HCT116 (cell line): ENCODE data around the gene KRT82. TPM values are rescaled to one million over a fixed set of nuclear protein-coding genes. Genes with fewer than 3 reads are reported as not detected.

Source experiments
- ATAC-seq: fragments of 200-7000 bp; cut with Tn5 transposase; 2 replicates; pipeline ENCODE4 v1.9.1; 2020; ENCODE audit warnings: mild to moderate bottlenecking, moderate library complexity
- BruUV-seq: library from RNA; stranded (reverse); fragments of 400-500 nt; replicated peaks from 2 replicates; lab custom pipeline; 2021; lab: Mats Ljungman, UMichigan
- CTCF ChIA-PET: fragments of 300-600 bp; sonication (Branson Sonifier 250); formaldehyde crosslinking; loops from one replicate; lab custom pipeline; 2021; ENCODE audit warnings: antibody characterized with exemption; lab: Charles Lee
- POLR2A ChIA-PET: fragments of 300-600, 350-600 bp; sonication (Branson Sonifier 250); formaldehyde crosslinking; loops from one replicate; lab custom pipeline; 2021; ENCODE audit warnings: antibody characterized with exemption; lab: Charles Lee
- RAD21 ChIA-PET, 2 experiments: fragments of 300-600 bp; sonication (Branson Sonifier 250); formaldehyde crosslinking; loops; one replicate each; lab custom pipeline; 2023; ENCODE audit warnings: low total read pairs in 2 of 2; ENCODE audit not compliant: uncharacterized antibody in 2 of 2, unreplicated experiment in 2 of 2, low non-redundant PET in 1 of 2; lab: Charles Lee
- DNase-seq: peaks from one replicate; pipeline ENCODE4 v3.0.0-alpha.2; 2010; ENCODE audit warnings: low read depth, low spot score
- H2AFZ ChIP-seq: fragments of 200-600 bp; shearing (Covaris generic), sonication (generic); 2 replicates; pipeline ENCODE4 v1.6.1; 2017; ENCODE audit warnings: low read depth, mixed run types, mixed read lengths, antibody characterized with exemption, low read length; ENCODE audit not compliant: poor library complexity, severe bottlenecking
- H3K27ac ChIP-seq: 2 replicates; pipeline ENCODE4 v1.5.1; 2012; ENCODE audit warnings: low read depth, low read length
- H3K27me3 ChIP-seq: fragments of 200-600 bp; sonication (generic); 2 replicates; pipeline ENCODE4 v1.6.1; 2016; ENCODE audit warnings: mixed run types, low read length, mixed read lengths; ENCODE audit not compliant: insufficient read depth
- H3K36me3 ChIP-seq, 2 experiments: fragments of 200-500 bp in 1 of 2; fragments of 200-600 bp in 1 of 2; sonication (Bioruptor generic) in 1 of 2; sonication (generic) in 1 of 2; 2 replicates each; pipeline versions ENCODE4 v1.5.1 to v1.6.1; 2014 to 2016; ENCODE audit warnings: low read length in 2 of 2, inconsistent platforms in 1 of 2, mixed read lengths in 1 of 2, mixed run types in 1 of 2; ENCODE audit not compliant: insufficient read depth in 2 of 2, control insufficient read depth in 1 of 2
- H3K4me1 ChIP-seq, 2 experiments: fragments of 200-600 bp in 1 of 2; sonication (generic) in 1 of 2; 2 replicates each; pipeline versions ENCODE4 v1.5.1 to v1.6.1; 2012 to 2017; ENCODE audit warnings: low read length in 2 of 2, inconsistent platforms in 1 of 2, mild to moderate bottlenecking in 1 of 2, mixed read lengths in 1 of 2, mixed run types in 1 of 2, moderate library complexity in 1 of 2; ENCODE audit not compliant: insufficient read depth in 2 of 2, control insufficient read depth in 1 of 2
- H3K4me2 ChIP-seq: fragments of 200-600 bp; sonication (generic); 2 replicates; pipeline ENCODE4 v1.6.1; 2017; ENCODE audit warnings: mixed run types, low read length, mixed read lengths
- H3K4me3 ChIP-seq, 2 experiments: fragments of 200-600 bp in 1 of 2; sonication (generic) in 1 of 2; replicated peaks in 1 of 2; 2 replicates each; pipeline ENCODE4 v1.5.1; 2011 to 2016; ENCODE audit warnings: low read length in 2 of 2, control low read depth in 1 of 2, low read depth in 1 of 2, mild to moderate bottlenecking in 1 of 2, mixed read lengths in 1 of 2, mixed run types in 1 of 2
- H3K79me2 ChIP-seq: fragments of 200-600 bp; sonication (generic); 2 replicates; pipeline ENCODE4 v1.6.1; 2017; ENCODE audit warnings: mild to moderate bottlenecking, mixed run types, low read length, moderate library complexity, mixed read lengths; ENCODE audit not compliant: insufficient read depth
- H3K9ac ChIP-seq: fragments of 200-600 bp; sonication (generic); 2 replicates; pipeline ENCODE4 v1.6.1; 2016; ENCODE audit warnings: low read length, mixed read lengths
- H3K9me2 ChIP-seq: fragments of 200-600 bp; sonication (generic), shearing (Covaris generic); 2 replicates; pipeline ENCODE4 v1.6.1; 2017; ENCODE audit warnings: mixed run types, mild to moderate bottlenecking, moderate library complexity; ENCODE audit not compliant: insufficient read depth
- H3K9me3 ChIP-seq, 2 experiments: fragments of 200-500 bp in 1 of 2; fragments of 200-600 bp in 1 of 2; sonication (Bioruptor generic) in 1 of 2; sonication (generic) in 1 of 2; 2 replicates each; pipeline ENCODE4 v1.6.1; 2014 to 2017; ENCODE audit warnings: low read length in 2 of 2, mixed read lengths in 2 of 2, inconsistent platforms in 1 of 2, low read depth in 1 of 2, mild to moderate bottlenecking in 1 of 2, mixed run types in 1 of 2, moderate library complexity in 1 of 2; ENCODE audit not compliant: control insufficient read depth in 1 of 2, insufficient read depth in 1 of 2
- H4K20me1 ChIP-seq: fragments of 200-600 bp; sonication (generic), shearing (Covaris generic); 2 replicates; pipeline ENCODE4 v1.6.1; 2017; ENCODE audit warnings: mixed run types, mild to moderate bottlenecking, moderate library complexity; ENCODE audit not compliant: insufficient read depth
- FOSL1 ChIP-seq: IDR thresholded peaks from 2 replicates; pipeline ENCODE4 v1.6.1; 2012; ENCODE audit warnings: low read depth
- MAX ChIP-seq: IDR thresholded peaks from 2 replicates; pipeline ENCODE4 v1.6.1; 2012
- RAD21 ChIP-seq: IDR thresholded peaks from 2 replicates; pipeline ENCODE4 v1.6.1; 2012; ENCODE audit warnings: low read depth, mild to moderate bottlenecking
- REST ChIP-seq: IDR thresholded peaks from 2 replicates; pipeline ENCODE4 v1.6.1; 2012; ENCODE audit warnings: low read depth
- SIN3A ChIP-seq: IDR thresholded peaks from 2 replicates; pipeline ENCODE4 v1.6.1; 2012; ENCODE audit warnings: low read depth
- SP1 ChIP-seq: IDR thresholded peaks from 2 replicates; pipeline ENCODE4 v1.6.1; 2012; ENCODE audit warnings: low read depth
- intact Hi-C: fragments of 100-400 bp; cut with micrococcal nuclease; formaldehyde crosslinking; loops from 2 replicates; pipeline ENCODE4 v1.10.0; 2022
- total RNA-seq: library from RNA; stranded (reverse); gene quantifications from one replicate; pipeline ENCODE4 v1.2.1, GENCODE V29; 2021; ENCODE audit not compliant: unreplicated experiment
- TF ChIP-seq, protein P1 (sequence below): IDR thresholded peaks from 2 replicates; pipeline ENCODE4 v1.6.1; 2011; ENCODE audit warnings: mild to moderate bottlenecking, low read length, moderate library complexity; ENCODE audit not compliant: insufficient replicate concordance; ENCODE audit errors: extremely low read depth
- TF ChIP-seq, protein P2 (sequence below): IDR thresholded peaks from 2 replicates; pipeline ENCODE4 v1.6.1; 2012
- TF ChIP-seq, protein P3 (sequence below), 3 experiments: fragments of 200-600 bp in 1 of 3; sonication (generic) in 1 of 3; IDR thresholded peaks in 2 of 3; conservative IDR thresholded peaks in 1 of 3; 2 replicates each; pipeline ENCODE4 v1.5.1; 2012 to 2017; ENCODE audit warnings: low read depth in 2 of 3, low read length in 2 of 3, antibody characterized with exemption in 1 of 3, borderline replicate concordance in 1 of 3, control low read depth in 1 of 3, mild to moderate bottlenecking in 1 of 3, mixed read lengths in 1 of 3, mixed run types in 1 of 3, moderate library complexity in 1 of 3; ENCODE audit not compliant: insufficient read depth in 1 of 3

The KRT82 gene
- total RNA-seq, 1 experiment from 2014 or later, result not detected

- Histone ChIP-seq H3K4me1 (no peaks in the 10 kb centered on the region; a peak in 1 of 4 replicates), H3K4me3 (no peak overlapping the region), H3K36me3 (no peaks in the 10 kb centered on the region), H2AFZ (no peak overlapping the region), H3K4me2 (no peak overlapping the region), H3K9ac (no peak overlapping the region), H3K27me3 (no peaks in the 10 kb centered on the region), H3K9me3 (no peaks in the 10 kb centered on the region), H3K27ac (no peak overlapping the region), H4K20me1 (no peaks in the 10 kb centered on the region), H3K9me2 (no peaks in the 10 kb centered on the region), H3K79me2 (no peaks in the 10 kb centered on the region)
- BruUV-seq, result no TSS peak
- POLR2A ChIA-PET, result no interaction called here
- CTCF ChIA-PET, result interaction anchor here (1.2 kb wide), 1 partner anchor 13 kb away, joined by 4 read pairs; no protein-coding TSS in a partner anchor
- TF ChIP-seq, protein P1, sequence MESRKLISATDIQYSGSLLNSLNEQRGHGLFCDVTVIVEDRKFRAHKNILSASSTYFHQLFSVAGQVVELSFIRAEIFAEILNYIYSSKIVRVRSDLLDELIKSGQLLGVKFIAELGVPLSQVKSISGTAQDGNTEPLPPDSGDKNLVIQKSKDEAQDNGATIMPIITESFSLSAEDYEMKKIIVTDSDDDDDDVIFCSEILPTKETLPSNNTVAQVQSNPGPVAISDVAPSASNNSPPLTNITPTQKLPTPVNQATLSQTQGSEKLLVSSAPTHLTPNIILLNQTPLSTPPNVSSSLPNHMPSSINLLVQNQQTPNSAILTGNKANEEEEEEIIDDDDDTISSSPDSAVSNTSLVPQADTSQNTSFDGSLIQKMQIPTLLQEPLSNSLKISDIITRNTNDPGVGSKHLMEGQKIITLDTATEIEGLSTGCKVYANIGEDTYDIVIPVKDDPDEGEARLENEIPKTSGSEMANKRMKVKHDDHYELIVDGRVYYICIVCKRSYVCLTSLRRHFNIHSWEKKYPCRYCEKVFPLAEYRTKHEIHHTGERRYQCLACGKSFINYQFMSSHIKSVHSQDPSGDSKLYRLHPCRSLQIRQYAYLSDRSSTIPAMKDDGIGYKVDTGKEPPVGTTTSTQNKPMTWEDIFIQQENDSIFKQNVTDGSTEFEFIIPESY, result no peak
- TF ChIP-seq, protein P2, sequence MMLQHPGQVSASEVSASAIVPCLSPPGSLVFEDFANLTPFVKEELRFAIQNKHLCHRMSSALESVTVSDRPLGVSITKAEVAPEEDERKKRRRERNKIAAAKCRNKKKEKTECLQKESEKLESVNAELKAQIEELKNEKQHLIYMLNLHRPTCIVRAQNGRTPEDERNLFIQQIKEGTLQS, result no peak
- TF ChIP-seq SP1, result no peak
- no peak for TF ChIP-seq SIN3A
- TF ChIP-seq REST, result no peak
- no peak for TF ChIP-seq FOSL1
- no peak for TF ChIP-seq MAX
- no peak for TF ChIP-seq RAD21
- TF ChIP-seq, protein P3, sequence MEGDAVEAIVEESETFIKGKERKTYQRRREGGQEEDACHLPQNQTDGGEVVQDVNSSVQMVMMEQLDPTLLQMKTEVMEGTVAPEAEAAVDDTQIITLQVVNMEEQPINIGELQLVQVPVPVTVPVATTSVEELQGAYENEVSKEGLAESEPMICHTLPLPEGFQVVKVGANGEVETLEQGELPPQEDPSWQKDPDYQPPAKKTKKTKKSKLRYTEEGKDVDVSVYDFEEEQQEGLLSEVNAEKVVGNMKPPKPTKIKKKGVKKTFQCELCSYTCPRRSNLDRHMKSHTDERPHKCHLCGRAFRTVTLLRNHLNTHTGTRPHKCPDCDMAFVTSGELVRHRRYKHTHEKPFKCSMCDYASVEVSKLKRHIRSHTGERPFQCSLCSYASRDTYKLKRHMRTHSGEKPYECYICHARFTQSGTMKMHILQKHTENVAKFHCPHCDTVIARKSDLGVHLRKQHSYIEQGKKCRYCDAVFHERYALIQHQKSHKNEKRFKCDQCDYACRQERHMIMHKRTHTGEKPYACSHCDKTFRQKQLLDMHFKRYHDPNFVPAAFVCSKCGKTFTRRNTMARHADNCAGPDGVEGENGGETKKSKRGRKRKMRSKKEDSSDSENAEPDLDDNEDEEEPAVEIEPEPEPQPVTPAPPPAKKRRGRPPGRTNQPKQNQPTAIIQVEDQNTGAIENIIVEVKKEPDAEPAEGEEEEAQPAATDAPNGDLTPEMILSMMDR (IDR thresholded peaks at IDR 0.05 in 2 of 3, conservative IDR thresholded peaks at IDR 0.05 in 1 of 3; ENCODE audit: borderline replicate concordance in 1 of 3, insufficient read depth in 1 of 3, low read depth in 2 of 3, low read length in 2 of 3), result no peak
- RAD21 ChIA-PET, result no interaction called here
- intact Hi-C loops, result no loop called here
- no peak for DNase-seq
- ATAC-seq, result no peak
Measured at GRCh38 chr12:52359621-52360061, 46.5 kb downstream of the KRT82 start.
